MCF 10A (cell line): ENCODE data around the gene RFX1. TPM values are rescaled to one million over a fixed set of nuclear protein-coding genes. Genes with fewer than 3 reads are reported as not detected.

Experiments used
- BruUV-seq: library from RNA; stranded (reverse); fragments of 400-500 nt; replicated peaks from 2 replicates; lab custom pipeline; 2021; lab: Mats Ljungman, UMichigan
- CTCF ChIA-PET: fragments of 300-600 bp; sonication (Branson Sonifier 250); formaldehyde crosslinking; extraction: SDS; loops from one replicate; lab custom pipeline; 2021; ENCODE audit warnings: antibody characterized with exemption, inconsistent platforms; lab: Yijun Ruan, JAX
- POLR2A ChIA-PET: fragments of 300-600, 350-650 bp; sonication (Branson Sonifier 250); formaldehyde crosslinking; extraction: SDS; loops from one replicate; lab custom pipeline; 2020; ENCODE audit warnings: antibody characterized with exemption, inconsistent platforms; lab: Yijun Ruan, JAX
- DNase-seq: peaks from one replicate; pipeline ENCODE4 v3.0.0-alpha.2; 2018; ENCODE audit not compliant: unreplicated experiment
- H3K27ac Mint-ChIP-seq: one replicate; pipeline ENCODE4 v1.8.0; 2022; ENCODE audit warnings: mild to moderate bottlenecking, low read depth, mixed read lengths; ENCODE audit not compliant: unreplicated experiment
- H3K27me3 Mint-ChIP-seq: one replicate; pipeline ENCODE4 v1.8.0; 2022; ENCODE audit warnings: mixed read lengths; ENCODE audit not compliant: insufficient read depth, unreplicated experiment
- H3K36me3 Mint-ChIP-seq: one replicate; pipeline ENCODE4 v1.8.0; 2022; ENCODE audit warnings: mild to moderate bottlenecking, moderate library complexity, mixed read lengths; ENCODE audit not compliant: insufficient read depth, unreplicated experiment
- H3K4me1 Mint-ChIP-seq: one replicate; pipeline ENCODE4 v1.8.0; 2022; ENCODE audit warnings: mixed read lengths; ENCODE audit not compliant: insufficient read depth, unreplicated experiment
- H3K4me3 Mint-ChIP-seq: one replicate; pipeline ENCODE4 v1.8.0; 2022; ENCODE audit warnings: mild to moderate bottlenecking, moderate library complexity, mixed read lengths; ENCODE audit not compliant: unreplicated experiment
- H3K9me3 Mint-ChIP-seq: one replicate; pipeline ENCODE4 v1.8.0; 2022; ENCODE audit warnings: mixed read lengths; ENCODE audit not compliant: unreplicated experiment
- intact Hi-C: fragments of 100-400 bp; cut with micrococcal nuclease; formaldehyde crosslinking; loops from 2 replicates; pipeline ENCODE4 v1.14.1; 2022
- total RNA-seq: library from RNA; stranded (reverse); gene quantifications from 2 replicates; pipeline ENCODE4 v1.2.3, GENCODE V29; 2022
- TF ChIP-seq, protein P1 (sequence below): fragments of 200-600 bp; IDR thresholded peaks from one replicate; pipeline ENCODE4 v1.8.0; 2022; ENCODE audit warnings: antibody characterized with exemption, mild to moderate bottlenecking; ENCODE audit not compliant: unreplicated experiment

Gene RFX1
- total RNA-seq, 1 experiment from 2014 or later: 16.8 TPM

DNA sequence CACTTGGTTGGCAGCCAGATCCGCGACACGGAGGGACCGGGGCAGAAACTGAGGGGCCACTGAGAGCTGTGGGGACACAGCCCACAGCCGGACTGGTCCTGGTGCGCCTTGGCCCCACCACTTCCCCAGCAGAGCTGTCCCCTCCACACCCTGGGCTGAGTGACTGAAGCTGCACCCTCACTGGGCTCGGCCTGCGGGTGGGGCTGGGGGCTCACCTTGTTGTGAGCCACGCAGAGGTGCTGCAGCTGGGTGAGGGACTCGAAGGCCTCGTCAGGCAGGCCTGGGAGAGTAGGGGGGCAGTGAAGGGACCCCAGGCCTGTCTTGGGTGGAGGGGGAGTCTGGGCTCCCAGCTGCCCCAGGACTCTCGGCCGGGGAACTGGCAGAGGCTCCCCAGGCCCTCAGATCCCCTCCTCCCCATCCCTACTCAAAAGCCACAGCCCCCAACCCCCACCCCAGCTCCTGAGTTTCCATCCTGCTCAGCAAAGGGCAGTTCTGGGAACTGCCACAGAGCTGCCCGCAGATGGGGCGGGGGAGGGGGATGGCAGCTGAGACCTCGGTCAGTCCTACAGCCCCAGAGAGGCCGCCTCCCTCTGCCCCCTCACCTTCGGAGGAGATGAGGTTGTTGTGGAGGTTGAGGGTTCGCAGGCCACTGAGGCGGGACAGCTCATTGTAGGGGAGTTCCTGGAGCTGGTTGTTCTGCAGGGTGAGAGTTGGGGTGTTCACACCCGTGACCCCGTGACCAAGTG is 70.2 kb downstream of the RFX1 start:
- no peak overlapping the region for H3K27ac Mint-ChIP-seq
- no peak overlapping the region for H3K4me3 Mint-ChIP-seq
- peaks cover 11% of the 10 kb centered on the region for H3K27me3 Mint-ChIP-seq
- no TSS peak for BruUV-seq
- ChIA-PET POLR2A (no interaction called here), CTCF (interaction anchor here (0.6 to 0.7 kb wide), 2 partner anchors 17 to 139 kb away, joined by 3 read pairs; no protein-coding TSS in a partner anchor)
- TF ChIP-seq, protein P1, sequence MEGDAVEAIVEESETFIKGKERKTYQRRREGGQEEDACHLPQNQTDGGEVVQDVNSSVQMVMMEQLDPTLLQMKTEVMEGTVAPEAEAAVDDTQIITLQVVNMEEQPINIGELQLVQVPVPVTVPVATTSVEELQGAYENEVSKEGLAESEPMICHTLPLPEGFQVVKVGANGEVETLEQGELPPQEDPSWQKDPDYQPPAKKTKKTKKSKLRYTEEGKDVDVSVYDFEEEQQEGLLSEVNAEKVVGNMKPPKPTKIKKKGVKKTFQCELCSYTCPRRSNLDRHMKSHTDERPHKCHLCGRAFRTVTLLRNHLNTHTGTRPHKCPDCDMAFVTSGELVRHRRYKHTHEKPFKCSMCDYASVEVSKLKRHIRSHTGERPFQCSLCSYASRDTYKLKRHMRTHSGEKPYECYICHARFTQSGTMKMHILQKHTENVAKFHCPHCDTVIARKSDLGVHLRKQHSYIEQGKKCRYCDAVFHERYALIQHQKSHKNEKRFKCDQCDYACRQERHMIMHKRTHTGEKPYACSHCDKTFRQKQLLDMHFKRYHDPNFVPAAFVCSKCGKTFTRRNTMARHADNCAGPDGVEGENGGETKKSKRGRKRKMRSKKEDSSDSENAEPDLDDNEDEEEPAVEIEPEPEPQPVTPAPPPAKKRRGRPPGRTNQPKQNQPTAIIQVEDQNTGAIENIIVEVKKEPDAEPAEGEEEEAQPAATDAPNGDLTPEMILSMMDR: no peak
- no peaks in the 10 kb centered on the region for H3K9me3 Mint-ChIP-seq
- DNase-seq: no peak
- H3K36me3 Mint-ChIP-seq: peaks cover 5% of the 10 kb centered on the region
- intact Hi-C loops: no loop called here
- H3K4me1 Mint-ChIP-seq: peaks cover 6% of the 10 kb centered on the region

DNA sequence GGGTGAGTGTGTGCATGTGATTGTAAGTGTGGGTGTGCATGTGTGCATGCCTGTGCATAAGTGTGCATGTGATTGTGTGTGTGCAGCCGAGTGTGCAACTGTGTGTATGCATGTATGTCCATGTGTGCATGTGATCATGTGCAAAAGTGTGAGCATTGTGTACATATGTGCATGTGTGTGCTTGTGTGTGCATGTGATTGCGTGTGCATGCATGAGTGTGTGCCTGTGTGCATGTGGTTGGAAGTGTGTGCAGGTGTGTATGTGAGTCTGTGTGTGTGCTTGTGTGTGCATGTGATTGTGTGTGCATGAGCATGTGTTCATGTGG is 71.4 kb downstream of the RFX1 start:
- no TSS peak for BruUV-seq
- CTCF ChIA-PET: no interaction called here
- intact Hi-C loops: no loop called here
- no peak overlapping the region for H3K4me3 Mint-ChIP-seq
- DNase-seq: no peak
- peaks cover 6% of the 10 kb centered on the region for H3K4me1 Mint-ChIP-seq
- H3K27ac Mint-ChIP-seq: no peak overlapping the region
- H3K9me3 Mint-ChIP-seq: no peaks in the 10 kb centered on the region
- POLR2A ChIA-PET: no interaction called here
- TF ChIP-seq, protein P1: no peak
- peaks cover 5% of the 10 kb centered on the region for H3K36me3 Mint-ChIP-seq
- H3K27me3 Mint-ChIP-seq: peaks cover 11% of the 10 kb centered on the region

DNA sequence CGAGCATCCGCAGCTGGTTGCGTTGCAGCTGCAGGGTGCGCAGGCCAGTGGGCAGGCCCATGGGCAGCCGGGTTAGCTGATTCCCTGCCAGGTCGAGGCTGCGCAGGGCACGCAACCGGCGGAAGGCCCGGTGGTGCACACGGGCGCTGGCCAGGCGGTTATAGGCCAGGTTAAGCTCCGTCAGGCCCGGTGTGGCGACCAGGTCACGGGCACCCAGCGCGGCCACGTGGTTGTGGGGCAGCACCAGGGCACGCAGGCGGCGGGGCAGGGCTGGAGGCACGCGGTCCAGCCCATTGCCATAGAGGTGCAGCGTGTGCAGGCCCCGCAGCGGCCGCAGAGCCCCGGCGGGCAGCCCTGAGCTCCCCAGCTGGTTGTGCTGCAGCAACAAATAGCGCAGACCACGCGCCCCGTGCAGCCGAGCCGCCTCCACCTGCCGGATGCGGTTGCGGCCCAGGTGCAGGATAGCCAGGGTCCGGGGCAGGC is 73.2 kb downstream of the RFX1 start:
- TF ChIP-seq, protein P1: no peak
- Mint-ChIP-seq H3K27me3 (peaks cover 11% of the 10 kb centered on the region), H3K9me3 (no peaks in the 10 kb centered on the region), H3K4me1 (peaks cover 6% of the 10 kb centered on the region), H3K27ac (no peak overlapping the region), H3K36me3 (peaks cover 17% of the 10 kb centered on the region), H3K4me3 (no peak overlapping the region)
- ChIA-PET POLR2A (interaction anchor here (0.7 to 1.4 kb wide), 3 partner anchors 17 to 43 kb away, joined by 3 to 4 read pairs (median 3); partner anchors contain the start of gene DCAF15), CTCF (interaction anchor here (0.8 kb wide), 1 partner anchor 52 kb away, joined by 5 read pairs; no protein-coding TSS in a partner anchor)
- no TSS peak for BruUV-seq
- DNase-seq: no peak
- intact Hi-C loops: no loop called here

DNA sequence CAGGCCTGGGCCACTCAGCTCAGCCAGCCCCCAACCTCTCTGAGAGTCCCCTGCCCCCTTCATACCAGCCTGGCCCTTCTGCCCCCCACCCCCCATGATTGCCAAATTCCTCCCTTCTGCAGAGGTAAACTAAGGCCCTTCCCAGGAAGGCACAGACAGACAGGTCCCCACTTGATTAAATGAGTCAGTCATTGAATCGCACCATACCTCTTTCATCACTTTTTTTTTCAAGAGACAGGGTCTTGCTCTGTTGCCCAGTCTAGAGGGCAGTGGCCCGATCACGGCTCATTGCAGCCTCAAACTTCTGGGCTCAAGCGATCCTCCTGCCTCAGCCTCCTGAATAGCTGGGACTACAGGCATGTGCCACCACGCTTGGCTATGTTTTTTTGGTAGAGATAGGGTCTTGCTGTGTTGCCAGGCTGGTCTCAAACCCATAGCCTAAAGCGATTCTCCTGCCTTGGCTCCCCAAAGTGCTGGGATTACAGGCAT is 73.9 kb downstream of the RFX1 start:
- Mint-ChIP-seq H3K4me3 (no peak overlapping the region), H3K9me3 (no peaks in the 10 kb centered on the region), H3K4me1 (peaks cover under 1% of the 10 kb centered on the region), H3K27me3 (peaks cover 4% of the 10 kb centered on the region), H3K36me3 (peaks cover 17% of the 10 kb centered on the region), H3K27ac (no peak overlapping the region)
- TF ChIP-seq, protein P1: no peak
- ChIA-PET POLR2A (interaction anchor here (0.7 to 1.2 kb wide), 3 partner anchors 16 to 43 kb away, joined by 3 read pairs; no protein-coding TSS in a partner anchor), CTCF (interaction anchor here (0.8 kb wide), 1 partner anchor 51 kb away, joined by 5 read pairs; no protein-coding TSS in a partner anchor)
- intact Hi-C loops: no loop called here
- no peak for DNase-seq
- no TSS peak for BruUV-seq
